ENCODE measurements around the gene PDCD1.
"Not testable (repeated sequence)": the region's sequence is repeated elsewhere in the genome, so short reads cannot be mapped to it uniquely, and the experiment has no call there.

PDCD1 gene

DNA sequence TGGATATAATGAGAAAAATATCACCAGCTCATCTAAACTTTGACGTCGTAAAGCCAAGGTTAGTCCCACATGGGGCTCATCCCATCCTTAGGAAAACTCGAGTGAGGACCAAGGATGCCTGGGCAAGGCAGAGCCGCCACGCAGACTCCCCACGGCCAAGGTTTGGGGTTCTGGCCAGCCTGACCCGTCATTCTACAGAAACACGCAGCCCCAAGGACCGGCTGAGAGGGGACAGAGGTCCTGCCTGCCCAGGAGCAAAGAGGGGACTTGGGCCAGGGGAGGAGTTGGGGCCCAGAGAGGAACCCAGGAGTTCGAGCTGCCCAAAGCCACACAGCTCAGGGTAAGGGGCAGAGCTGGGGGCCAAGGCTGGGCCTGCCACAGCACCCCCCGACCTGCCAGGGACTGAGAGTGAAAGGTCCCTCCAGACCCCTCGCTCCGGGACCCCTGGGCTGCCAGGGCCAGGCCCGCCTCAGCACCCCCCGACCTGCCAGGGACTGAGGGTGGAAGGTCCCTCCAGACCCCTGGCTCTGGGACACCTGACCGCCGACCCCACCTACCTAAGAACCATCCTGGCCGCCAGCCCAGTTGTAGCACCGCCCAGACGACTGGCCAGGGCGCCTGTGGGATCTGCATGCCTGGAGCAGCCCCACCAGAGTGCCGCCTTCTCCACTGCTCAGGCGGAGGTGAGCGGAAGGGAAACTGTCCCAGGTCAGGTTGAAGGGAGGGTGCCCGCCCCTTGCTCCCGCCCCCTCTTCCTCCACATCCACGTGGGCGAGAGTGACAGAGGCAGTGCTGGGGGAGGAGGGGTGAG is at the start of gene PDCD1:
Gene PDCD1, minus strand, starts transcription at position 689 of the 811 bp plus-strand sequence. Its CDS starts 56 bp downstream, at position 633.
- DNase-seq (ENCODE audit: low read depth) = peak; percentile 80
- TF ChIP-seq, protein P1, sequence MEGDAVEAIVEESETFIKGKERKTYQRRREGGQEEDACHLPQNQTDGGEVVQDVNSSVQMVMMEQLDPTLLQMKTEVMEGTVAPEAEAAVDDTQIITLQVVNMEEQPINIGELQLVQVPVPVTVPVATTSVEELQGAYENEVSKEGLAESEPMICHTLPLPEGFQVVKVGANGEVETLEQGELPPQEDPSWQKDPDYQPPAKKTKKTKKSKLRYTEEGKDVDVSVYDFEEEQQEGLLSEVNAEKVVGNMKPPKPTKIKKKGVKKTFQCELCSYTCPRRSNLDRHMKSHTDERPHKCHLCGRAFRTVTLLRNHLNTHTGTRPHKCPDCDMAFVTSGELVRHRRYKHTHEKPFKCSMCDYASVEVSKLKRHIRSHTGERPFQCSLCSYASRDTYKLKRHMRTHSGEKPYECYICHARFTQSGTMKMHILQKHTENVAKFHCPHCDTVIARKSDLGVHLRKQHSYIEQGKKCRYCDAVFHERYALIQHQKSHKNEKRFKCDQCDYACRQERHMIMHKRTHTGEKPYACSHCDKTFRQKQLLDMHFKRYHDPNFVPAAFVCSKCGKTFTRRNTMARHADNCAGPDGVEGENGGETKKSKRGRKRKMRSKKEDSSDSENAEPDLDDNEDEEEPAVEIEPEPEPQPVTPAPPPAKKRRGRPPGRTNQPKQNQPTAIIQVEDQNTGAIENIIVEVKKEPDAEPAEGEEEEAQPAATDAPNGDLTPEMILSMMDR (IDR thresholded peaks at IDR 0.05; ENCODE audit: insufficient read depth, low read depth, low read length, missing control alignments) = no peak
- peak within 1 kb of the TSS; percentile 49 for H3K4me3 ChIP-seq (ENCODE audit: low read depth, low read length)

DNA sequence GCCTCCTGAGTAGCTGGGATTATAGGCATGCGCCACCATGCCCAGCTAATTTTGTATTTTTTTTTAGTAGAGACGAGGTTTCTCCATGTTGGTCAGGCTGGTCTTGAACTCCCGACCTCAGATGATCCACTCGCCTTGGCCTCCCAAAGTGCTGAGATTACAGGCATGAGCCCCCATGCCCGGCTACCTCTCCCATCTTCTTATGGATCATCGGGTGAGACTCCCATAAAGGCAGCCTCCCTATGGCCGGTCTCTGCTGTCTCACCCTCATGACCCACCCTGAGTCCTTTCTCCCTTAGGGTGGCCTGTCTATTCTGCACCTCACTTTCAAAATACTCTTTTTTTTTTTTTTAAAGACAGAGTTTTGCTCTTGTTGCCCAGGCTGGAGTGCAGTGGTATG is 49.1 kb upstream of the PDCD1 start:
- H3K4me3 ChIP-seq (ENCODE audit: low read depth, low read length); DNase-seq (ENCODE audit: low read depth): not testable (repeated sequence)

DNA sequence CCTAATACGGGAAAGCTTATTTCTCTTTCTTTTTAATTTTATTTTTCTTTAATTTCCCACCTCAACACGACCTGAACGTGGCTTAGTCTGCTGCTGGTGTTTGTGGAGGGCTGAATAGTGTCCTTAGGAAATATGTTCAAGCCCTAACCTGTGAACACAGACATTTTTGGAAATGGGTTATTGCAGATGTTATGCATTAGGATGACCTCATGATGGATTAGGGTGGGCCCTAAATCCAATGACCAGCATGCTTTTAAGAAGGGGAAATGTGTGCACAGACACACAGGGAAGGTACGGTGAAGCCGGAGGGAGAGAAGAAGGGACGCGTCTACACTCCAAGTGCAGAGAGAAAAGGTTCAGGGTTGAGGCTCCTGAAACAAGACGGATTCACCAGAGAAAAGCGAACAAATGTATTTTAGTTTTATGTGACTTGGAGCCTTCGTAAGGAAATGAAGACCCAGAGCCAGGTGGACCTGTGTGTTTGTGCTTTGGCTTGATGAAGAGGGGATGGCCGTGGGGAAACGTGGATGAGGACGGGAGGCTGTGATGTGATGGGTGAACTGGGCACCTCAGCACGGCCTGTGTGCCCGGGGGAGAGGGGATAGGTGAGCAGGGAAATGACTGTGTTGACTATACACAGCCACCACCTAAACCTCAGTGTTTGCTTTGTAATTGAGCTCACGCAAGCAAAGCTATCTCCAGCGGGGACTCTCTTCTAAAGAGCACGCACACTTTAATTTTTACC is 48.3 kb upstream of the PDCD1 start:
- TF ChIP-seq, protein P1 (IDR thresholded peaks at IDR 0.05; ENCODE audit: insufficient read depth, low read depth, low read length, missing control alignments) = no peak
- DNase-seq (ENCODE audit: low read depth) = no peak
- no peak overlapping the region for H3K4me3 ChIP-seq (ENCODE audit: low read depth, low read length)

DNA sequence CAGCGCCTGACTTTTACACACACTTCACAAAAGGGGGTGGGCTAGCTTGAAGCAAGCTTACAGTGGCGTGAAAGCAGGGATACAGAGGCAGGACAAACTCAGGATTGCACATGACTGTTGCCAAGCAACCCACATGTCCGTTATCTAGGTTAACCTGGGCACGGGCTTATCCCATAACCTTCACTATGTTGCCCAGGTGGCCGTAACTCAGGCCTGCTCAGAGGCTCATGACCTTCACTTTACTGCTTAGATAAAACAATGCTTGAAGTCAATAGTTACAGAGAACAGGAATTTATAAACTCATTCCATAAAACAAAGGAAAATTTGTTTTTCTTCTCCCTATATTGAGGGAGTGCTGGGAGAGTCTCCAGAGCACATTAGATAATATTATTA is 47.7 kb upstream of the PDCD1 start:
- not testable (repeated sequence) for DNase-seq (ENCODE audit: low read depth)

DNA sequence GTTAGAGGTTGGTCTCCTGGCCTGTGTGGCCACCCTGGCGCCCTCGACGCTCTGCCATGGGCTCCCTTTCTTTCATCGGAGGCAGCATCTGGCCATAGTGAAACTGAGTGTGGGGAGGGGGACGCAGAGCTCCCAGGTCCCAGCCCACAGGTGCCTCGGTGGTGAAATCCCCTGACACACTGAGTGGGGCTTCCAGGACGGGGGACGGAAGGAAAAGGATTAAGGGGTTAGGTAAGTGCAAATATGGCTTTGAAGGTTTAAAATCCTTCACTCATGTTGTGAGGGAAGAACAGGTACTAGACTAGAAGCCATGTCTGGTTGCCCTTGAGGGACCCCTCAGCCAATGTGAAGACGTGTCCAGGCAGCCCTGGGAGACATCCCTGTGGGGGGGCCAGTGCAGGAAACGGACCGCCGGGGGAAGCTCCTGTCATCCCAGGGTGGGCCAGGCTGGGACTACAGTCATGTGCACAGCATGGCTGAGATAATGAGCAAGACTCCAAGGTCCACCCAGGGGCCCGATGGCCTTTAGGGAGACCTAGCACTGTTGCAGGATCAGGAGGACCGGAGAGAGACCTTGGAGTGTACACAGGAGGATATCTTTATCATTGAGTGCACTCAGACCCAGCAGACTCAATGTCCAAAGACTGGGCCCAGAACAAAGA is 47.2 kb upstream of the PDCD1 start:
- TF ChIP-seq, protein P1 (IDR thresholded peaks at IDR 0.05; ENCODE audit: insufficient read depth, low read depth, low read length, missing control alignments) = no peak
- DNase-seq (ENCODE audit: low read depth) = no peak
- H3K4me3 ChIP-seq (ENCODE audit: low read depth, low read length) = no peak overlapping the region

More for the DNA sequence above, 47.7 kb upstream of the PDCD1 start:
- not testable (repeated sequence) for H3K4me3 ChIP-seq (ENCODE audit: low read depth, low read length)

DNA sequence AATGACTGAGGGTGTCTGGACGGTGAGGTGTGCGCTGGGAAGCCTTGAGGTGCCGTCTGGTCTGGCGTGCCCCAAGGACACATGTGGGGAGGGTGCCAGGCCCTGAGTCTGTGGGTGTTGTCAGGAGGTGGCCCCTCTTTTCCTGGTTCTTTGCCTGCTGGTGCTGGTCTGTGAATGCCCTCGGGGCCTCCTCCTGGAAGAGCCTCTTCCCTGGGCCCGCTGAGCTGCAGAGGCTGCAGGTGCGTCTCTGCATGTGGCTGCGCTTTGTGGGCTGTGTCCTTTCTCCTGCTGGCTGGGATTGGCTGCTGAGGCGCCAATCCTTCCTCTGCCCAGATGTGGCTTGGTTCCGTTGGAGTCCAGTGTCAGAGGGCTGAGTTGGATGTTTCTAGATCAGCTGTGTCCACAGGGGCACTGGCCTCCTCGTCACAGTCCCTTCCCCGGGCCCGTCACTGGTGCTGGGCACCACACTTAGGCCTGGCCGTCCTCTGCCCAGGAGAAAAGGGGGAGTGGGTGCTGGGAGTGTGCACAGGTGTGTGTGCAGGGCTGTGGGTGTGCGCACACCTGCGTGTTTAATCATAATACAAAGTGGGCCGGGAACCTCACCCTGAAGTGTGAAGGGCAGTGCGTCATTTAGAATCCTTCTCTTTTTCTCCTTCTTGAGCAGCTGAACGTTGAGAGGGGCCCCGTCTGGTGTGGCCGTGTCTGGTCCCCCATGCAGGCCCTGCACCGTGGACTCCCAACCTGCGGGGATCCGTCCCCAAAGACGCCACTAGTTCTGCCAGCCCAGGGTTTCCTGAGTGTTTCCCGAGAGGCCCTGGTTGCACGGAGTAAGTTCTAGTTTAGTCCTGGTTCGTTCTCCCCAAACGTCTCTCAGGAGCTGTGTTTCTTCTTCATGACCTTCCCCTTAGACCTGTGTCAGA is 46.4 kb upstream of the PDCD1 start:
- no peak overlapping the region for H3K4me3 ChIP-seq (ENCODE audit: low read depth, low read length)
- TF ChIP-seq, protein P1 (IDR thresholded peaks at IDR 0.05; ENCODE audit: insufficient read depth, low read depth, low read length, missing control alignments) = no peak
- DNase-seq (ENCODE audit: low read depth) = no peak

DNA sequence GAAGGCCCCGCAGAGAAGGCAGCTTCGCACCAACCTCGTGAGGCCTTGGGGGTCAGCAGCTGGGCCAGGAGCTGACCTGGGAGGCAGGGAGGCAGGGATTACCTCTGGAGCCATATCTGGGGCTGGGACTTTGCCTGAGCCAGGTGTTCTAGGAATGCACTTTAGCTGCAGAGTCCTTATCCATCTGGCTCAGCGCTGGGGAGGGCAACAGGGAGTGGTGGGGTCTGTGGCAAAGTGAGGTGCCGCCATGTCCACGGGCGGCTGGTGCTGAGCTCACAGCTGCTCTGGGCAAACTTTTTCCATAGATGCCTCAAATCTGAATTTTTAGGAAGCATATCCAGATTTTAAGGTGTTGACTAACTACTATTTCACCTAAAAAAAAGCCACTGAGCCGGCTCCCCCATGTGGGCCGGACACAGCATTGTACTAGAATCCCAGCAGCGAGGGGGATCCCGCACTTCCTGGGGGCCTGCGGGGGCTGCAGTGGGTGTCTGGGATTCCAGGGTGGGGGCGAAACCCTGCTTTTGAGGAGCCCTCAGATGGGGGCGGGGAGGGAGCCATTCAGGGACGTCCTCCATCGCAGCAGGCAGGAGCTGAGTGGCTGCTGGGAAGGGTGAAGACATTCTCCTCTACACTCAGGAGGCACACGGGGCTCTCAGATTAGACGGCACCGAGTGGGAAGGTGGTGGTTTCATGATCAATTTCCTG is 45.5 kb upstream of the PDCD1 start:
- TF ChIP-seq, protein P1 (IDR thresholded peaks at IDR 0.05; ENCODE audit: insufficient read depth, low read depth, low read length, missing control alignments) = no peak
- DNase-seq (ENCODE audit: low read depth) = no peak
- H3K4me3 ChIP-seq (ENCODE audit: low read depth, low read length) = no peak overlapping the region
